ENCODE results near the gene DNMT1.

DNMT1 gene

GRCh38 chr19:10085641-10086590 lies 108.8 kb downstream of the DNMT1 start, which contains the start of gene SHFL:
SHFL (plus strand) TSS chr19:10086317; CDS start chr19:10086428, 111 bp downstream.
- H3K4me3 ChIP-seq (ENCODE audit: low read depth, low read length), result peak within 1 kb of the TSS; percentile 76
- DNase-seq (ENCODE audit: low read depth), result no peak
- TF ChIP-seq CTCF (IDR thresholded peaks at IDR 0.05; ENCODE audit: control insufficient read depth, extremely low read depth, insufficient read depth), result no peak

- no peak for TF ChIP-seq CTCF (IDR thresholded peaks at IDR 0.05; ENCODE audit: control insufficient read depth, extremely low read depth, insufficient read depth)
- H3K4me3 ChIP-seq (ENCODE audit: low read depth, low read length), result no peak overlapping the region
- no peak for DNase-seq (ENCODE audit: low read depth)
These were observed 110.0 kb downstream of the DNMT1 start for GRCh38 chr19:10084803-10085202.

- no peak for TF ChIP-seq CTCF (IDR thresholded peaks at IDR 0.05; ENCODE audit: control insufficient read depth, extremely low read depth, insufficient read depth)
- no peak overlapping the region for H3K4me3 ChIP-seq (ENCODE audit: low read depth, low read length)
- DNase-seq (ENCODE audit: low read depth), result no peak
These were observed 110.8 kb downstream of the DNMT1 start for GRCh38 chr19:10083911-10084310.
